ENCODE data around the gene CDKN2A.
"Not testable (repeated sequence)": the region's sequence is repeated elsewhere in the genome, so short reads cannot be mapped to it uniquely, and the experiment has no call there.

The CDKN2A gene

GRCh38 chr9:21976334-21976875 lies 17.8 kb downstream of the CDKN2A start:
- no peak for DNase-seq

DNA sequence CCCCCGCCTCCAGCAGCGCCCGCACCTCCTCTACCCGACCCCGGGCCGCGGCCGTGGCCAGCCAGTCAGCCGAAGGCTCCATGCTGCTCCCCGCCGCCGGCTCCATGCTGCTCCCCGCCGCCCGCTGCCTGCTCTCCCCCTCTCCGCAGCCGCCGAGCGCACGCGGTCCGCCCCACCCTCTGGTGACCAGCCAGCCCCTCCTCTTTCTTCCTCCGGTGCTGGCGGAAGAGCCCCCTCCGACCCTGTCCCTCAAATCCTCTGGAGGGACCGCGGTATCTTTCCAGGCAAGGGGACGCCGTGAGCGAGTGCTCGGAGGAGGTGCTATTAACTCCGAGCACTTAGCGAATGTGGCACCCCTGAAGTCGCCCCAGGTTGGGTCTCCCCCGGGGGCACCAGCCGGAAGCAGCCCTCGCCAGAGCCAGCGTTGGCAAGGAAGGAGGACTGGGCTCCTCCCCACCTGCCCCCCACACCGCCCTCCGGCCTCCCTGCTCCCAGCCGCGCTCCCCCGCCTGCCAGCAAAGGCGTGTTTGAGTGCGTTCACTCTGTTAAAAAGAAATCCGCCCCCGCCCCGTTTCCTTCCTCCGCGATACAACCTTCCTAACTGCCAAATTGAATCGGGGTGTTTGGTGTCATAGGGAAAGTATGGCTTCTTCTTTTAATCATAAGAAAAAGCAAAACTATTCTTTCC lies 19.3 kb downstream of the CDKN2A start:
- peak; percentile 97 for DNase-seq

GRCh38 chr9:21974343-21974721 lies 19.9 kb downstream of the CDKN2A start:
- DNase-seq: peak; percentile 77

GRCh38 chr9:21972361-21972760 lies 21.8 kb downstream of the CDKN2A start:
- no peak for DNase-seq

DNA sequence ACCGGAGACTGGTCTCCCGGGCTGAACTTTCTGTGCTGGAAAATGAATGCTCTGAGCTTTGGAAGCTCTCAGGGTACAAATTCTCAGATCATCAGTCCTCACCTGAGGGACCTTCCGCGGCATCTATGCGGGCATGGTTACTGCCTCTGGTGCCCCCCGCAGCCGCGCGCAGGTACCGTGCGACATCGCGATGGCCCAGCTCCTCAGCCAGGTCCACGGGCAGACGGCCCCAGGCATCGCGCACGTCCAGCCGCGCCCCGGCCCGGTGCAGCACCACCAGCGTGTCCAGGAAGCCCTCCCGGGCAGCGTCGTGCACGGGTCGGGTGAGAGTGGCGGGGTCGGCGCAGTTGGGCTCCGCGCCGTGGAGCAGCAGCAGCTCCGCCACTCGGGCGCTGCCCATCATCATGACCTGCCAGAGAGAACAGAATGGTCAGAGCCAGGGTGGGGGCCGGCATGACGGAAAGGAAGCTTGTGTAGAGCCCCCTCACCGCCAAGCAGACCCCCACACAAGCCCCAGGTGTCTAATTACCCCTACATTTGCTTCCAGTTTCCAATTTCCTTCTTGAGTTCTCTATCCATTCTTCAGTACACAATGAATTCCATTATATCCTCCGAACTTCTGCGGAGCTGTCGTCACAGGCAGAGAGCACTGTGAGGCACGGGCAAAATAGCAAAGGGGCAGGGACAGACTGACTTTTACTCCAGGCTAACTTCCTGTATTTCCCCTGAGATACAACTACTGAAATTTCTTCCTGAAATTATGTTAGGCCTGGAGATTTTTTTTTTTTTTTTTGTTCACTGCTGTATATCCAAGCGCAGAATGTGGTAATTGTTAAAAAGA lies 23.2 kb downstream of the CDKN2A start:
- no peak for DNase-seq

DNA sequence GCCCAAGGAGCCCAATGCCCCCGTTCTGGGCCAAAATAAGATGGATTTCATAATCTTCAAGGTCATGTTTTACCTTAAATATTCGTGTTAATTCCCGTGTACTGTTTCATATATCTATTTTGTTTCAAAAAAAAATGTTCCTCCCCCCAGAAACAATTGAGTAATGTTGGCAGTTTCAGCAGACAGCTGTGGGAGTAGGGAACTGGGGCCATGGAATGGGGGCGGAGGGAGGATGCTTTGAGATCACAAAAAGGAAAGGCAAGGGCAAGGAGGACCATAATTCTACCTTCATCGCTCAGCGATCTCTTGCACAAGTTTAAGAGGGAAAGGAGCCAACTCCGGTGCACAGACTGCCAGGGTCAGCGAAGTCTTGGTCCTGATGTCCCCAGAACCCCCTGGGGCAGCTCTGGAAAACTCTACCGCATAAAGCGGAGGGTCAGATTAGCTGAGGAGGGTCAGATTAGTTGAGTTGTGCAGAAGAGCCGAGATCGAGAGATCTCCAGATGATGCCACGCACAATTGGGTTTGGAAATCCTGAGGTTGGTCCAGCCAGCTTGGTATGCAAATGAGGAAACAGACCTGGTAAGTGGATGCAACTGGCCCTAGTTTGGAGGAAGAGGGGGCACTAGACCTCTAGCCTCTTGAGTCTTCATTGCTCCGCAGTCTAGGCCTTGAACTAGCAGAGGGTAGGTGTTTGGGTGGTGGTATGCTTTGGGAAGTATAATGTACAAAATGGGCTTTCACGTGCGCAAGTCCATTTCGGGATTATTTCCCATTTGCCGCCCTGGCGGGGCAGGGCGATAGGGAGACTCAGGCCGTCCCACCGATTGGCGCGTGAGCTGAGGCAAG lies 24.0 kb downstream of the CDKN2A start:
- DNase-seq: no peak

DNA sequence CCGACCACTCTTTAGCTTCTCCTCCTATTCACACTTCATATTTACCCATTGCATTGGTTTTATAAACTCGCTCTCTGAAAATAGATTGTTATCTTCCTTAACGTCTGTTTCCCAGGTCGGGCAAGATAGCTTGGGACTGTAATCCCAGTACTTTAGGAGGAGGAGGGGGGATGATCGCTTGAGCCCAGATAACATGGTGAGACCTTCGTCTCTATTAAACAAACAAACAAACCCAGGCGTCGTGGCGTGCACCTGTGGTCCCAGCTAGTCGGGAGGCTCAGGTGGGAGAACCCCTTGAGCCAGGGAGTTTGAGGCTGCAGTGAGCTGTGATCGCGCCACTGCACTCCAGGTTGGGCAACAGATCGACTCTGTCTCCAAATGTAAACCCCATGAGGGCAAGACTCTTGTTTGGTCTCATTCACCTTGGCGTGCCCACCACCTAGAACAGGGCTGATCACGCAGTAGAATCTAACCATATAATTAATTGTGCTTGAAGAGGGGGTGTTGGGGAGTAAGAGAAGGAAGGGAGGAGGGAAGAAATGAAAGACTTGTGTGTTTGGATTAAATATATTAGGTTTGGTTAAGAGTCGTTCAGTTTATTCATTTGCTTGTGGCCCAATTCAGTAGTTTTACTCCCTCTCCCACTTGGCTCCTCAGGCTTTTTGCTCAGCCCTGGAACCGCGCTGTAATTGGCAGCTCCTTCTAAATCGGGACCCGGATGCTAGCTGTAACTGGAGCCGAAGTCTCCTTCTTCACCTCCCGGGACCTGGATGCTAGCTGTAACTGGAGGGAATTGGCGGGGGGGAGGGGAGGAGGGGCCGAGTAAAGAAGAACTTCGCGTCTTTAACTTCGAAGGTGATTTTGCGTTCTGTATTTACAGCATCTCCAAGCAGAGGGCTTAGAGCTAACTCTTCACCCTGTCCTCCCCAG lies 24.9 kb downstream of the CDKN2A start:
- no peak for DNase-seq

GRCh38 chr9:21968331-21969010 lies 25.7 kb downstream of the CDKN2A start:
- DNase-seq: no peak

GRCh38 chr9:21967702-21968101 lies 26.5 kb downstream of the CDKN2A start:
- no peak for DNase-seq

DNA sequence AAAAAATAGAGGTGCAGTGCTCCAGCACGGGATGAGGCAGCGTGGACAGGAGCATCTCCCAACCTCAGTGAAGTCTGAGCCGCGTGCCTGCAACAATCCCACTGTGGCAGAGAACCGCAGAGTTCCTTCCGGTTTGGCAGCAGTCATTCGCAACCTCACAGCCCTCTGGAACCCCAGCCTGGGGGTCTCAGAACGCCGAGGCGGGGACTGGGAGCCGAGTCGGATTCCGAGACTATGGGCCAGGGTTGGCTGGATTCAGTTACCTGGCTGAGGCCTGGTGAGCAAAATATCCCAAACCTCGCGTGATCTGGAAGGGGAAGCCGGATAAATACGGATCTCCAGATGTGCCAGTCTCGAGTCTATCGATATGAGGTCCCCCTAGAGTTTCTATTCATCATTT lies 27.0 kb downstream of the CDKN2A start:
- no peak for DNase-seq

GRCh38 chr9:21966140-21966851 lies 27.9 kb downstream of the CDKN2A start:
- no peak for DNase-seq

- no peak for DNase-seq
Observed at GRCh38 chr9:21965401-21965951, 28.7 kb downstream of the CDKN2A start.

DNA sequence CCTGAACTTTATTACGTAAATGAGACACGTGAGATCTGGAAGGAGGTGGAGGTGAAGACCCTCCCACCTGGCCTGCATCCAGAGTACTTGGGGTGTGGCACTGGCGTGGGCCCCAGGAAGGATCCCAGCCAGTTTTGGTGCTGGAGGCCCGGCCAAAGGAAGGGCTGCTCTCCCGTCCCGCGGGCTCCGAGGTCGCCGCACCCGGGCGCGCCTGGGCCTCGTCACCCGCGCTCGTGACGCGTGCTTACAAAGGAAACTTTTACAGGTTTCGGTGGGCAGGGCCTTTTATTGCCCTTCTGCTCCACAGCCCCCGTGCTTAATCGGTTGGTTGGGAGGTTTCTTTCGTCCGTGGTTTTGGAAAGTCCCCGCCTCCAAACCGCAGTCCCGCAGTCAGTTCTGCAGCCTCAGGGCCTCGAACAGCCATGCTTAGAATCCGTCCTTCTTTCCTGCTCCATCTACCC lies 29.2 kb downstream of the CDKN2A start:
- DNase-seq: no peak

DNA sequence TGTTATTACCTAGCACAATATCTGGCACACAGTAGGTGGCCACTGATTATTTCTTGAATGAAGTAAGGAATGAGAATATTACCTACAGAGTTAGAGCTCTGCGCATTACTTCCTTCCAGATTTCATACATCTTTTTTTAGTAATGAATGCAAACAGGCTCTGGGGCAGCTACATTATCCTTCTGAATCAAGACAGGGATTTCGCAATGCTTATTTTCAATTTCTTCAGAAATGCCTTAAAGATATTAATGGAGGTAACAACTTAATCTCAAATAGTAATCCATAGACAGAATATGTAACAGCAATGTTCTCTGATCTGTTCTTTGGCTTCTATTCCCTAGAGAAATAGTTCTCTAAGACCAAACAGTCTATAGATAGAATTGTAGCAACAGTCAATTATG lies 32.6 kb downstream of the CDKN2A start:
- DNase-seq: no peak

DNA sequence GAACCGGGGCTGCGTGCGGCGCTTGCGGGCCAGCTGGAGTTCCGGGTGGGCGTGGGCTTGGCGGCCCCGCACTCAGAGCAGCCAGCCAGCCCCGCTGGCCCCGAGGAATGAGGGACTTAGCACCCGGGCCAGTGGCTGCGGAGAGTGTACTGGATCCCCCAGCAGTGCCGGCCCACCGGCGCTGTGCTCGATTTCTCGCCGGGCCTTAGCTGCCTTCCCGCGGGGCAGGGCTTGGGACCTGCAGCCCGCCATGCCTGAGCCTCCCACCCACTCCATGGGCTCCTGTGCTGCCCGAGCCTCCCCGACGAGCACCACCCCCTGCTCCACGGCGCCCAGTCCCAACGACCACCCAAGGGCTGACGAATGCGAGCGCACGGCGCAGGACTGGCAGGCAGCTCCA lies 34.9 kb downstream of the CDKN2A start:
- DNase-seq: not testable (repeated sequence)

DNA sequence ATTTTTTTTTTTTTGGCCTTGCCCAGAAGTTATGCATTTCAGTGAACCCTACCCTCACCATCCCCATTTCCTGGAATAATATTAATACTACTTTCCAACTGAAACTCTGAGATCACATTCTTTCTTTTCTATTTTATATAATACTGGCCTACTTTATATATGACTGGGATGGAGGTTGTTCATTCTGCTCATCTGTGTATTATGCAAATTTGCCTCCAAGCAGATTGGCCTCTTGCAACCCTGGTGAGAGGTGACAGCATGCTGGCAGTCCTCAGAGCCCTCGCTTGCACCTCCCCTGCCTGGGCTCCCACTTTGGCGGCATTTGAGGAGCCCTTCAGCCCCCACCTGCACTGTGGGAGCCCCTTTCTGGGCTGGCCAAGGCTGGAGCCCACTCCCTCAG lies 35.4 kb downstream of the CDKN2A start:
- no peak for DNase-seq

DNA sequence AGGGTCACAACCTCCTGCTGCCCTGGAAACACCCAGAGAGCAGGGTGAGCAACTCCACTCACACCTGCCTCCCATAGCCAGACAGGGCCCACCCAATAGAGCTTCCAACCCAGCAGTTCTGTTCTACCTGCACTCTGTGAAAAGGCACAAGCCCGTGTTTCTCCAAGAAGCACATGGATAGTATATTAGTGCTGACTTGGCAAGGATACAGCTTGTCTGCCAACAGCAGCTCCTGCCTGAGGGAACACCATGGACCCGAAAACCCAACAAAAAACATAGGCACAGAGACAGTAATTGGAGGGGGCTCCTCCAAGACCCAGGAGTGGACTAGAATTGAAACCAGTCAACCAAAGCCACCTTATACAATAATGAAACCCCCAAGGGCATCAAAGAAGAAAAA lies 48.6 kb downstream of the CDKN2A start:
- no peak for DNase-seq

GRCh38 chr9:21943464-21943863 lies 50.7 kb downstream of the CDKN2A start:
- no peak for DNase-seq

DNA sequence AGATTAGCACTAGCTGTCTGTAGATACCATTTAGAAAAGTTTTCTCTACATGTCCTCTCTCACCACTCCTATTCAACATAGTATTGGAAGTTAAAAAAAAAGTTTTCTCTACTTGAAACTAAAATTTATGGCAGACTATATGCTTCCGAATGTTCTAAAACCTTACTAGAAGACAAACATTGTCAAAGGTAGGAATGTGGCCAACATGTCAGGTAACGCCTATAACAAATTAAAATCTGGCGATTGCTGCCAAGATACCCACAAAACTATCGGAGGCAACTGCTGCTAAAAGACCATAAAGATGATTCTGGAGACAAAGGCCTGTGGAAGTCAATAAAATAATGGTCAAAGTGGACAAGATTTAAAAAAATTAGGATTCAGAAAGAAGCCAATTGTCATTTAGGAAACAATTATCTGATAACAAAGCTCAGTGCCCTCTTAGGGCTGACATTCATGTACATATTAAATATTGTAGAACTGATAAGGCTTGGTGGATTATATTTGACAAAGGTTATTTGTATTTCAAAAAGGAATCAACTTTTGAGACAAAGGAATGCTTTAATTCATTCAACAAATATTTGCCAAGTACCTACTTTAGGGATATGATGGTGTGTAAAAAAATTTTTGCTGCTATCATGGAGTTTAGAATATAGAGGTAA lies 52.7 kb downstream of the CDKN2A start:
- no peak for DNase-seq

GRCh38 chr9:21936161-21936560 lies 58.0 kb downstream of the CDKN2A start:
- DNase-seq: no peak
